GM19324 (cell line): ENCODE data around the gene GAREM1.

Experiments used
- ATAC-seq: cut with Tn5 transposase; IDR thresholded peaks from one replicate; pipeline ENCODE4 v1.9.1; 2021; ENCODE audit warnings: mild to moderate bottlenecking, moderate library complexity; ENCODE audit not compliant: unreplicated experiment, low FRiP score

The GAREM1 gene

GRCh38 chr18:32427084-32427900 is 43.4 kb downstream of the GAREM1 start:
- no peak for ATAC-seq

DNA sequence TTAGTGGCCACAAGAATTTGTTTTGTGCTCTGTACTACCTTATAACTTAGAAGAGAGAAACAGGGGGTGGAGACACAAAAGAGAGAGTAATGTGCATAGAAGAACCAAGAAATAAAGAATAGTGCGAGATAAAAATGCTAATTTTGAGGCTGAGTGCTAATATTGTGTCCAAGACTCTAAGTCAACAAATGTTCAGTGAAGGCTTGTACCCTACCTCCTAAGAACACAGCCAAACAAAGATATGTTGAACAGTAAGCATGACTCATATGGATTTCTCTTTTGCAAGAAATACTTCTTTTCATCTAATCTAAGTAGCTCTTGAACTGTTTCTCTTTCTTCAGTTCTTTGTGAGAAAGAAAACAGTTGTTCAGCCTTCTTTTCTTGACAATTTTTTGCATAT is 45.2 kb downstream of the GAREM1 start:
- no peak for ATAC-seq

DNA sequence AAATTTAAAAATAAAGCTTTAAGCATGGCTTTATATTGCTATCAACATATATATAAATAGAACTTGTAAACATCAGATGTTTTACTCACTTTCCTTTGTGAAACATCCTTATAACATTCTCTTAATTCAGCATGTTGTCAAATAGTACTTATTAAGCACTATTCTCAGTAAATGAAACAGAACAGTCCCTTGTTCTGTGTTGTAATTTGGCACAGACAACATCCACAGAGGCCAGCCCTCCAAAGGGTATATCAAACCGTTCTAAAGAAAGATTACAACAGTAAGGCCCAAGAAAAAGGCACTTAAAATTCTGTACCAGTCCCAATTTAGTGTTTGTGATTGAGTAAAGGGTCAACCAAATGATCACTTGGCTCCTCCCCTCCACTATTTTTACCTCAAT is 46.0 kb downstream of the GAREM1 start:
- ATAC-seq = no peak

DNA sequence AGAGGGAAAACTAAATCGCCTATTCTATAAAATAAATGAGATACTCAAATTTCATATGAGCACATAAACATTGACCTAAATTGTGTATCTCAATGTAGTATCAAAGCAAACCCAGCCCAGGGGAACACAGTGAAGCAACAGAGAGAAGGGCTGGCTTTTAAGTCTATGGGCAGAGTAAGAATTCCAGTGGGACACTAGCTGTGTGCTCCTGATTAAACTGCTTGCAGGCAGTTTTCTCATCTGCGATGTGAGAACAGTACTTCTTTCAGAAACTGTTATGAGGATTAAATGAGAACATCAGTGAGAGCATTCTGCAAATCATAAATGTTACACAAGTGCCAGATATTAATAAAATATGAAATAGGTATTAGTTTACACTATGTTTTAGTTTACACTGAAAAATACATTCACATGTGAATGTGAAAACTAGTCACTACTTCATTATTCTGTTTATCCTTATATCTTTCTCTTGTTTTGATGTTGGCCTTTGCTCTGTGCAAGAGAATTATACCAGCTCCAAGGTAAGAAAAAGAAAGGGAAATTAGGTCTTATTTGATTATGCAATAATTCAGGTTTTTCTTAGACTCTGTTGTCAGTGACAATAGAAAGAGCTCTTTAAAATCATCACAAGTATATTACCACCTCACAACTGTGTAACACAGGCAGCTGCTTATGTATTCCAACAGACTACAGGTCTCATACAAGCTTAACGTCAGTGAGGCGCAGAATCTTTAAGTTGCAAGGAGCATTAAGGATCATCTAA is 47.5 kb downstream of the GAREM1 start:
- ATAC-seq = no peak

- ATAC-seq = no peak
Measured at GRCh38 chr18:32422201-32422600, 48.5 kb downstream of the GAREM1 start.

GRCh38 chr18:32420084-32420750 is 50.5 kb downstream of the GAREM1 start:
- ATAC-seq = no peak

GRCh38 chr18:32418148-32418547 is 52.5 kb downstream of the GAREM1 start:
- no peak for ATAC-seq

DNA sequence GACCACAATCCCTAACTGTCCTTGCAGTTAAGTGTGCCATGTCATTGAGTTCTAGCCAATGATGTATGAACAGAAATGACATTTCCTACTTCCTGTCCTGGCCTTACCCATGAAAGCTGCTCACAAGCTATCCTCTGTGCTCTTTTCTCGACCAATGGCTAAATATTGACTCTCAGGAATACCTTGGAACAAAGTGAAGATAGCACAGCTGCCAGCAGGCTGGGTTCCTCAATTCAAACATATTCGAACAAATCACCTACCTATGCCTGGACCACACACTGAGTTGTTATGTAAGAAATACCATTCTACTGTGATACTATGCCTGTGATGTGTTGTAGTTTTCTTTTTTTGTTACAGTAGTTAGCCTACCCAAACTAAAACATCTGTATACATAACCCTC is 65.1 kb downstream of the GAREM1 start:
- ATAC-seq = no peak

- ATAC-seq = no peak
Measured at GRCh38 chr18:32401621-32402020, 69.1 kb downstream of the GAREM1 start.

GRCh38 chr18:32393407-32393806 is 77.3 kb downstream of the GAREM1 start:
- ATAC-seq = no peak

DNA sequence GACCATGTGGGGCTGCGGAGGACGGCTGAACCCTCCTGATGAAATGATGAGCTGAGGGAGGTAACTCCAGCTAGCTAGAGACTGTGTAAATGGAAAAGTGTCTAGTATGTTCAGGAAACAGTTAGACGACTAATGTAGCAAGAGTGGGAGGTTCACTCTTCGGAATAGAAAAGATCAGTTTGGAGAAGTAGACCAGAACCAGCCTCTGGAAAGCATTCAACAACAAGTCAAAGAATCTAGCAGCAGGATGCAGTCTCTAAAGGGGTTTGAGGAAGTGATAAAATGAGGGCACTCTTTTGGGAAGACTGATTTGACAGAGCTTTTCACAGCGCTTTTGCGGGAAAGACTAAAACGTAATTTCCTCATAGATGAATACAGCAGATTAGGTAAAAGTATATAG is 79.6 kb downstream of the GAREM1 start:
- ATAC-seq = no peak

DNA sequence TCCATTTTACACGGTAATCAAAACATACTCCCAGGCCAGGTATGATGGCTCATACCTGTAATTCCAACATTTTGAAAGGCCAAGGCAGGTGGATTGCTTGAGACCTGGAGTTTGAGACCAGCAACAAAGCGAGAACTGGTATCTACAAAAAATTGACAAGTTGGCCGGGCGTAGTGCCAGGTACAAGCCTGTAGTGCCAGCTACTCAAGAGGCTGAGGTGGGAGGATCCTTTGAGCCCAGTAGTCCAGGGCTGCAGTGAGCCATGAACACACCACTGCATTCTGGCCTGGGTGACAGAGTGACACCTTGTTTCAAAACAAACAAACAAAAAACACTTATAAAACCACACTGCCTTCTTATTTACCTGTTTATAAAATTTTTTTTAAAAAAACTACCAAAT is 80.8 kb downstream of the GAREM1 start:
- no peak for ATAC-seq

DNA sequence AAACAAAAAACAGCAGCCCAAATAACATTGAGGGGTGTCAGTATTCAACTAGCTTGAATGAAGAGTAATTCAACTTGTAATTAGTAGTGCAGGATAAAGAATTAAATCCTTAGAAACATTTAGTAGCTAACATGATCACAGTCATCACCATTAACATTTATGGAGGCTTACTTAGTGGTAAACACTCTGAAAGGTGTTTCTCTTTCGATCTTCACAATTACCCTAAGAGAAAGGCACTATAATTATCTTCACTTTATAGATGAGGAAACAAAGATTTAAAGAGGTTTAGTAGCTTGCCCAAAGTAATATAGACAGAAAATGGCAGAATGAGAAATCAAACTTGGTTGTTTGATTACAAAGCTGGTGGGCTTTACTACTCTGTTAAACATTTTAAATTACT is 81.5 kb downstream of the GAREM1 start:
- no peak for ATAC-seq

DNA sequence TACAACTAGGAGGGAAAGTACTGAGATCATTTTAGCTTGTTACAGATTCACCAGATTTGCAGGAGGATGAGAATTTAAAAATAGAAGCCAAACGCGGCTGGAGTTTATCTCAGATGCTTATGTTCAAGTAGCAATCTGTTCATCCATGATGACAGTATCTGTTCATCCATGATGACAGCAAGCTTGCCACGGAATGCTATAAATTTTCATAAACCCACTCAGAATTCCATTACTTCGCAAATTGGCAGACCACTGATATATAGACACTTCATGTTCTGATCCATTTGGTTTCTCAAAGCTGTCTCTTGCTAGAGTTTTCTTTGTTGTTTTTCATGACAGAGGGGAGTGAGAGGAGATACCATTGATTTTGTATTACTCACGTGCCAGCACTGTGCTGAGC is 84.2 kb downstream of the GAREM1 start:
- no peak for ATAC-seq

DNA sequence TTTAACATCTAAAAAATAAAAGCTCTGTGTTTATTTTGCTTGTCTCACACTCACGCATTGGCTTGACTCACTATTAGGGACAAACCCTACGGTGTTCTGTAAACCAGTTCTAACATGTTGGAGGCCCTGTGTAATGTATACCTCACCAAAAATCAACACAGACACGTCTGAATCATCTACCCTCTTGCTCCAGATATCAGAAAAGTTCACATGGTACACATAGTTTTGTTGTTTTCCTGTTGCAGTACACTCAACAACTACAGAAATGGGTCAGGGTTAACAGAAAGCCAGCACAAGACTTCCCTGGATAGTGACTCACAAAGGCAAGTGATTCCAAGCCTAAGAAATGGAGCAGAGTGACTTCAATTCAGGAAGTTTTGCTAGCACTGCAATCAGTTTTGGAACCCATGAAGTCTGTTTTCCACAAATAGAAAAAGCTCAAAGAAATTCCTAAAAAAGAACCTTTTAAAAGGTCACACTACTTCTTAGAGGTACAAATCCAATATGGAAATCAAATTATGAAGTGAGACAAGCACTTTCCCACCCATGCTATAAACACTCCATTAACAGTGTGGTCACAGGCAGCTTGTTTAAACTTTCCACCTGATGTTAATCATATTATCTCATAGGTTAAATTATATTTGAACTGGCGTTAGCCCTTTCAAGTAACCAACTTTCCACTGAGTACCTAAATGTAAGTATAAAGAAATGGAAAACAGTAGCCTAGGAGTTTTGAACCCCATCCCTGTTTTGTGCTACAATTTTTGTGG is 87.4 kb downstream of the GAREM1 start:
- no peak for ATAC-seq

GRCh38 chr18:32381761-32382160 is 88.9 kb downstream of the GAREM1 start:
- no peak for ATAC-seq

- no peak for ATAC-seq
Measured at GRCh38 chr18:32380559-32380958, 90.1 kb downstream of the GAREM1 start.

GRCh38 chr18:32379891-32380290 is 90.8 kb downstream of the GAREM1 start:
- ATAC-seq = no peak

DNA sequence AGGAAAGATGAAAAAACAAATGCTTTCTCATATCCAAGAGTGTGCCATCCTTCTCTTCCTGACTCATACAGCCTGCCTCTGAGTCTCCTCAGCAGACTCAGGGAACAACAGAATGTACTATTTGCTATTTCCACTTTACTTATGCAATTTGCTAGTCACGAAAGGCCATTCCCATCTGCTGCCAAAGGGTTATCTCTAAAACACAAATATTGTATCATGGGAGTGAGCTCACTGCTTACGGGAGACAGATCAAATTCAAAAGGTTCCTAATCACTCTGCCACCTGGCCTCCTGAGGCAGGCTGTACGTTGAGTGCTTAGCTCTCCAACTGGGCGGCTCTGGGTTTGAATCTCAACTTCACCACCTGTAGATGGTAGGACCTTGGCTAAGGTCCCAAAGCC is 92.0 kb downstream of the GAREM1 start:
- no peak for ATAC-seq

DNA sequence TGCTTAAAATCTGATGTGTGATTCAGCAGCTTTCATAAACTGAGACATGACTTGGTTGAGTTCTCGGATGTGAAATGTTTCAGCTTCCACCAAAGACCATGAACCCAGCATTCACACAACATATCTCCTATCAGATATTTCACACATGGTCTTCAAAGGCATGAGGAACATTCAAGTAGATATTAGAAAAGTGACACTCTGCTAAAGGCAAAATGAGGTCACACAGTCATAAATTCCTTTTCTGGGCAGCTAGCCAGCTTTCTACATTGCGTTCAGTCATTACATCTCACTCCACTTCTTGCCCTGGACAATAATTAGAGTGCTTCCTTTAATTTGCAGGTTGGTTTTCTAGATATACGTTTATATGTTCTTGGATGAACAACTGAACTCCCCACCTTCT is 96.7 kb downstream of the GAREM1 start:
- no peak for ATAC-seq

GRCh38 chr18:32373505-32373904 is 97.2 kb downstream of the GAREM1 start:
- no peak for ATAC-seq
